K562 (cell line): ENCODE data around the gene KNCN. TPM values are rescaled to one million over a fixed set of nuclear protein-coding genes. Genes with fewer than 3 reads are reported as not detected.
A peak's percentile ranks its signal among the peaks of the same experiment; 100 is the strongest.

ENCODE experiments used
- ARNT ChIP-seq, 2 experiments: fragments of 450-650 bp; IDR thresholded peaks; 2 replicates each; pipeline ENCODE4 v1.6.1; 2016; ENCODE audit warnings: mild to moderate bottlenecking in 1 of 2
- BRCA1 ChIP-seq, 2 experiments: fragments of 450-650 bp in 1 of 2; sonication (generic) in 1 of 2; formaldehyde crosslinking in 1 of 2; IDR thresholded peaks; 2 replicates each; pipeline versions ENCODE4 v1.5.0 to v1.6.1; 2017 to 2020; ENCODE audit warnings: mild to moderate bottlenecking in 1 of 2, missing genetic modification reagents in 1 of 2
- BRD9 ChIP-seq: fragments of 450-650 bp; IDR thresholded peaks from 2 replicates; pipeline ENCODE4 v1.6.1; 2018; ENCODE audit warnings: low read depth; ENCODE audit not compliant: partially characterized antibody
- CXXC5 ChIP-seq: fragments of 250-450 bp; sonication (Bioruptor Pico); IDR thresholded peaks from 2 replicates; pipeline ENCODE4 v1.8.0; 2022; ENCODE audit warnings: inconsistent platforms, mild to moderate bottlenecking, moderate library complexity
- DDX20 ChIP-seq: fragments of 450-650 bp; IDR thresholded peaks from 2 replicates; pipeline ENCODE4 v1.6.1; 2016; ENCODE audit warnings: missing genetic modification characterization, low read depth, mild to moderate bottlenecking, missing compliant biosample characterization, moderate library complexity
- HDAC3 ChIP-seq: fragments of 450-650 bp; IDR thresholded peaks from 2 replicates; pipeline ENCODE4 v1.6.1; 2018; ENCODE audit warnings: borderline replicate concordance, mild to moderate bottlenecking, moderate library complexity; ENCODE audit not compliant: partially characterized antibody
- LCOR ChIP-seq: sonication (generic); formaldehyde crosslinking; IDR thresholded peaks from 2 replicates; pipeline ENCODE4 v1.8.0; 2022; ENCODE audit warnings: mild to moderate bottlenecking, missing genetic modification reagents
- MITF ChIP-seq: IDR thresholded peaks from 2 replicates; pipeline ENCODE4 v1.6.1; 2014; ENCODE audit warnings: antibody characterized with exemption
- USF2 ChIP-seq: sonication (generic); formaldehyde crosslinking; IDR thresholded peaks from 2 replicates; pipeline ENCODE4 v1.5.0; 2020; ENCODE audit warnings: missing genetic modification reagents
- ZBTB17 ChIP-seq: fragments of 450-650 bp; formaldehyde crosslinking; IDR thresholded peaks from 2 replicates; pipeline ENCODE4 v1.4.0; 2020; ENCODE audit warnings: mild to moderate bottlenecking
- ZFX ChIP-seq: sonication (generic); formaldehyde crosslinking; IDR thresholded peaks from 2 replicates; pipeline ENCODE4 v1.8.0; 2022; ENCODE audit warnings: mild to moderate bottlenecking, missing genetic modification reagents, moderate library complexity
- polyA plus RNA-seq, 8 experiments: library from polyadenylated mRNA; depleted of rRNA in 4 of 8; stranded (reverse) in 5 of 8; unstranded in 3 of 8; fragments of >200 nt; fragmentation: Nextera tagmentation in 2 of 8; fragmentation: Illumina TruSeq in 1 of 8; extraction: Ambion mirVana in 2 of 8; extraction: Trizol in 1 of 8; gene quantifications; 2 replicates each; pipeline versions ENCODE4 v1.2.1 to v1.2.3, GENCODE V29; 2011 to 2014; ENCODE audit warnings: inconsistent platforms in 1 of 8, missing spikeins in 1 of 8
- total RNA-seq, 7 experiments: library from RNA; depleted of rRNA in 6 of 7; stranded (reverse); fragments of >200 nt in 6 of 7; fragmentation: Illumina TruSeq in 2 of 7; extraction: Trizol in 2 of 7; gene quantifications; 2 replicates each; pipeline versions ENCODE4 v1.2.1 to v1.2.3, GENCODE V29; 2011 to 2021; ENCODE audit warnings: low replicate concordance in 1 of 7
- TF ChIP-seq, protein P1 (sequence below): sonication (generic); formaldehyde crosslinking; IDR thresholded peaks from 2 replicates; pipeline ENCODE4 v1.8.0; 2023; ENCODE audit warnings: missing genetic modification reagents, mild to moderate bottlenecking, borderline replicate concordance
- TF ChIP-seq, protein P2 (sequence below): IDR thresholded peaks from 2 replicates; pipeline ENCODE4 v1.6.1; 2012; ENCODE audit warnings: low read depth, low read length, improper control_type of control experiment, borderline replicate concordance
- TF ChIP-seq, protein P3 (sequence below): fragments of 250-450 bp; sonication (Bioruptor Pico); IDR thresholded peaks from 2 replicates; pipeline ENCODE4 v1.5.0; 2021

Gene KNCN
- total and polyA plus RNA-seq, 9 of the 15 experiments (the other 6 are each of a cell fraction or from before 2014, with no cell fraction given): not detected

- TF ChIP-seq USF2 (CRISPR knock-in tag): no peak
- no peak for TF ChIP-seq HDAC3
- TF ChIP-seq CXXC5 (CRISPR knock-in tag): peak; percentile 43; the same call in 1 of the 2 replicates
- TF ChIP-seq, protein P1, sequence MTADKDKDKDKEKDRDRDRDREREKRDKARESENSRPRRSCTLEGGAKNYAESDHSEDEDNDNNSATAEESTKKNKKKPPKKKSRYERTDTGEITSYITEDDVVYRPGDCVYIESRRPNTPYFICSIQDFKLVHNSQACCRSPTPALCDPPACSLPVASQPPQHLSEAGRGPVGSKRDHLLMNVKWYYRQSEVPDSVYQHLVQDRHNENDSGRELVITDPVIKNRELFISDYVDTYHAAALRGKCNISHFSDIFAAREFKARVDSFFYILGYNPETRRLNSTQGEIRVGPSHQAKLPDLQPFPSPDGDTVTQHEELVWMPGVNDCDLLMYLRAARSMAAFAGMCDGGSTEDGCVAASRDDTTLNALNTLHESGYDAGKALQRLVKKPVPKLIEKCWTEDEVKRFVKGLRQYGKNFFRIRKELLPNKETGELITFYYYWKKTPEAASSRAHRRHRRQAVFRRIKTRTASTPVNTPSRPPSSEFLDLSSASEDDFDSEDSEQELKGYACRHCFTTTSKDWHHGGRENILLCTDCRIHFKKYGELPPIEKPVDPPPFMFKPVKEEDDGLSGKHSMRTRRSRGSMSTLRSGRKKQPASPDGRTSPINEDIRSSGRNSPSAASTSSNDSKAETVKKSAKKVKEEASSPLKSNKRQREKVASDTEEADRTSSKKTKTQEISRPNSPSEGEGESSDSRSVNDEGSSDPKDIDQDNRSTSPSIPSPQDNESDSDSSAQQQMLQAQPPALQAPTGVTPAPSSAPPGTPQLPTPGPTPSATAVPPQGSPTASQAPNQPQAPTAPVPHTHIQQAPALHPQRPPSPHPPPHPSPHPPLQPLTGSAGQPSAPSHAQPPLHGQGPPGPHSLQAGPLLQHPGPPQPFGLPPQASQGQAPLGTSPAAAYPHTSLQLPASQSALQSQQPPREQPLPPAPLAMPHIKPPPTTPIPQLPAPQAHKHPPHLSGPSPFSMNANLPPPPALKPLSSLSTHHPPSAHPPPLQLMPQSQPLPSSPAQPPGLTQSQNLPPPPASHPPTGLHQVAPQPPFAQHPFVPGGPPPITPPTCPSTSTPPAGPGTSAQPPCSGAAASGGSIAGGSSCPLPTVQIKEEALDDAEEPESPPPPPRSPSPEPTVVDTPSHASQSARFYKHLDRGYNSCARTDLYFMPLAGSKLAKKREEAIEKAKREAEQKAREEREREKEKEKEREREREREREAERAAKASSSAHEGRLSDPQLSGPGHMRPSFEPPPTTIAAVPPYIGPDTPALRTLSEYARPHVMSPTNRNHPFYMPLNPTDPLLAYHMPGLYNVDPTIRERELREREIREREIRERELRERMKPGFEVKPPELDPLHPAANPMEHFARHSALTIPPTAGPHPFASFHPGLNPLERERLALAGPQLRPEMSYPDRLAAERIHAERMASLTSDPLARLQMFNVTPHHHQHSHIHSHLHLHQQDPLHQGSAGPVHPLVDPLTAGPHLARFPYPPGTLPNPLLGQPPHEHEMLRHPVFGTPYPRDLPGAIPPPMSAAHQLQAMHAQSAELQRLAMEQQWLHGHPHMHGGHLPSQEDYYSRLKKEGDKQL (CRISPR knock-in tag): peak; percentile 46; the same call in 1 of the 2 replicates
- no peak for TF ChIP-seq BRCA1 (IDR thresholded peaks at IDR 0.05)
- no peak for TF ChIP-seq BRCA1 (CRISPR knock-in tag; IDR thresholded peaks at IDR 0.05)
- no peak for TF ChIP-seq ARNT (IDR thresholded peaks at IDR 0.05)
- TF ChIP-seq ZFX (CRISPR knock-in tag): 0 out of 2 replicates have a peak, but pooled peaks have one; percentile 24
- TF ChIP-seq BRD9: no peak
- no peak for TF ChIP-seq DDX20 (tag)
- peak; percentile 52; the same call in 1 of the 2 replicates for TF ChIP-seq LCOR (CRISPR knock-in tag)
- TF ChIP-seq, protein P2, sequence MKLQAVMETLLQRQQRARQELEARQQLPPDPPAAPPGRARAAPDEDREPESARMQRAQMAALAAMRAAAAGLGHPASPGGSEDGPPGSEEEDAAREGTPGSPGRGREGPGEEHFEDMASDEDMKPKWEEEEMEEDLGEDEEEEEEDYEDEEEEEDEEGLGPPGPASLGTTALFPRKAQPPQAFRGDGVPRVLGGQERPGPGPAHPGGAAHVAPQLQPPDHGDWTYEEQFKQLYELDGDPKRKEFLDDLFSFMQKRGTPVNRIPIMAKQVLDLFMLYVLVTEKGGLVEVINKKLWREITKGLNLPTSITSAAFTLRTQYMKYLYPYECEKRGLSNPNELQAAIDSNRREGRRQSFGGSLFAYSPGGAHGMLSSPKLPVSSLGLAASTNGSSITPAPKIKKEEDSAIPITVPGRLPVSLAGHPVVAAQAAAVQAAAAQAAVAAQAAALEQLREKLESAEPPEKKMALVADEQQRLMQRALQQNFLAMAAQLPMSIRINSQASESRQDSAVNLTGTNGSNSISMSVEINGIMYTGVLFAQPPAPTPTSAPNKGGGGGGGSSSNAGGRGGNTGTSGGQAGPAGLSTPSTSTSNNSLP: no peak
- no peak for TF ChIP-seq ZBTB17 (CRISPR knock-in tag)
- no peak for TF ChIP-seq MITF
- TF ChIP-seq, protein P3, sequence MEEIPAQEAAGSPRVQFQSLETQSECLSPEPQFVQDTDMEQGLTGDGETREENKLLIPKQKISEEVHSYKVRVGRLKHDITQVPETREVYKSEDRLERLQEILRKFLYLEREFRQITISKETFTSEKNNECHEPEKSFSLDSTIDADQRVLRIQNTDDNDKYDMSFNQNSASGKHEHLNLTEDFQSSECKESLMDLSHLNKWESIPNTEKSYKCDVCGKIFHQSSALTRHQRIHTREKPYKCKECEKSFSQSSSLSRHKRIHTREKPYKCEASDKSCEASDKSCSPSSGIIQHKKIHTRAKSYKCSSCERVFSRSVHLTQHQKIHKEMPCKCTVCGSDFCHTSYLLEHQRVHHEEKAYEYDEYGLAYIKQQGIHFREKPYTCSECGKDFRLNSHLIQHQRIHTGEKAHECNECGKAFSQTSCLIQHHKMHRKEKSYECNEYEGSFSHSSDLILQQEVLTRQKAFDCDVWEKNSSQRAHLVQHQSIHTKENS: no peak
Observed at GRCh38 chr1:46547481-46548383, 3.7 kb downstream of the KNCN start (continued).
